Measurements from ENCODE around the gene SMIM35.

GRCh38 chr11:118080296-118080695, 6.5 kb downstream of the SMIM35 start:
- TF ChIP-seq CTCF (CRISPR knock-in tag; IDR thresholded peaks at IDR 0.05), result no peak
- TF ChIP-seq ZNF883 (CRISPR knock-in tag; IDR thresholded peaks at IDR 0.05; ENCODE audit: not compliant biosample characterization), result no peak
- TF ChIP-seq NFATC3 (CRISPR knock-in tag; IDR thresholded peaks at IDR 0.05), result no peak
- TF ChIP-seq KDM1A (CRISPR knock-in tag; IDR thresholded peaks at IDR 0.05), result no peak
- TF ChIP-seq USF2 (IDR thresholded peaks at IDR 0.05; ENCODE audit: low read depth, low read length), result no peak
- no peak for TF ChIP-seq USF2 (CRISPR knock-in tag; IDR thresholded peaks at IDR 0.05; ENCODE audit: borderline replicate concordance)
- TF ChIP-seq PBX3 (CRISPR knock-in tag; IDR thresholded peaks at IDR 0.05; ENCODE audit: borderline replicate concordance), result no peak
- TF ChIP-seq ZNF576 (CRISPR knock-in tag; IDR thresholded peaks at IDR 0.05), result no peak
- TF ChIP-seq MYC (CRISPR knock-in tag; IDR thresholded peaks at IDR 0.05; ENCODE audit: borderline replicate concordance), result no peak
- TF ChIP-seq NBN (conservative IDR thresholded peaks at IDR 0.05), result no peak
- TF ChIP-seq NCOR1 (IDR thresholded peaks at IDR 0.05; ENCODE audit: borderline replicate concordance, low read length), result no peak
- TF ChIP-seq YY1 (IDR thresholded peaks at IDR 0.05; ENCODE audit: insufficient read depth, insufficient replicate concordance, low read depth, low read length), result no peak
